Measurements from ENCODE around the gene SLC38A3.

- TF ChIP-seq EZH2 (IDR thresholded peaks at IDR 0.05; ENCODE audit: low read depth, low read length, severe bottlenecking): no peak
- no peak for TF ChIP-seq CTCF (IDR thresholded peaks at IDR 0.05; ENCODE audit: control extremely low read depth in 1 of 3, insufficient read depth in 1 of 3, low read depth in 1 of 3, low read length in 3 of 3)
- no peak for TF ChIP-seq EP300 (IDR thresholded peaks at IDR 0.05; ENCODE audit: borderline replicate concordance in 1 of 2, low read depth in 2 of 2, low read length in 2 of 2)
- no peak for TF ChIP-seq RAD21 (IDR thresholded peaks at IDR 0.05 in 1 of 2, conservative IDR thresholded peaks at IDR 0.05 in 1 of 2; ENCODE audit: low read depth in 2 of 2, low read length in 2 of 2)
- no peak for TF ChIP-seq EGR1 (IDR thresholded peaks at IDR 0.05; ENCODE audit: borderline replicate concordance, low read depth, low read length)
- TF ChIP-seq KDM1A (IDR thresholded peaks at IDR 0.05; ENCODE audit: borderline replicate concordance, low read length): no peak
- no peak for TF ChIP-seq SAP30 (IDR thresholded peaks at IDR 0.05; ENCODE audit: insufficient read depth, insufficient replicate concordance, low read length)
- no peak for TF ChIP-seq RXRA (IDR thresholded peaks at IDR 0.05; ENCODE audit: insufficient read depth, low read depth, low read length)
- TF ChIP-seq POLR2A (IDR thresholded peaks at IDR 0.05; ENCODE audit: control extremely low read depth in 1 of 2, low read depth in 2 of 2, low read length in 2 of 2): no peak
- no peak for TF ChIP-seq SP2 (IDR thresholded peaks at IDR 0.05; ENCODE audit: low read length)
These were observed 41.5 kb downstream of the SLC38A3 start for GRCh38 chr3:50246517-50246954.

Data from H1 (cell line).